ENCODE data around the gene FBLIM1. TPM values are rescaled to one million over a fixed set of nuclear protein-coding genes. Genes with fewer than 3 reads are reported as not detected.
A peak's percentile ranks its signal among the peaks of the same experiment; 100 is the strongest.

Gene FBLIM1
- total RNA-seq, 2 experiments from 2014 or later = 0.50 TPM; not detected in 1

DNA sequence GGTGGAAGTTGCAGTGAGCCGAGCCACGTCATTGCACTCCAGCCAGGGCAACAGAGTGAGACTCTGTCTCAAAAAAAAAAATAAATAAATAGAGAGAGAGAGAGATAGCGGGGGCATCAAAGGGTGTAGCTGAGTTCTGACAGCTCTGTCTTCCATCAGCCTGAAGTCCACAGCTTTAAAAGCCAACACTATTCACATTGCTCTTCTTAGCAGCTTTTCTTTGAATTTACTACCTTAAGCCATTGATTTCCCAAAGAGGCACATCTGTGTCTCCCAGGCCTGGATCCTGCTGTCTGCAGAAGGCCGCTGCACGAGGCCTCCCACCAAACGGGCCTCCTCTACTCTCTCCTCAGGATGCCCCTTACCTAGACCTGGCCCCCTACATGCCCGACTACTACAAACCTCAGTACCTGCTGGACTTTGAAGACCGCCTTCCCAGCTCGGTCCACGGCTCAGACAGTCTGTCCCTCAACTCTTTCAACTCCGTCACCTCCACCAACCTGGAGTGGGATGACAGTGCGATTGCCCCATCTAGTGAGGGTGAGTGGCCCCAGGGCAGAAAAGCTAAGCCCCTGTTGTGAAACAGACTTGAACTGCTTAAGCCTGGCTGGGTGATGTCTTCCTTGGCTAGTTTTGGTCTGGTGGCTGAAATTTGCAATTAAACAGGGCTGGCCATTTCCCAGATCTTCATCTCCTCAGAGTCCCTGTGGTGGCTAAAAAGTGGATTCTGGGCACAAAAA is 39.0 kb upstream of the FBLIM1 start:
- Mint-ChIP-seq H3K27me3 (no peaks in the 10 kb centered on the region), H3K4me3 (no peak overlapping the region), H3K9me3 (no peaks in the 10 kb centered on the region), H3K36me3 (ENCODE audit: low read depth) (peaks cover 68% of the 10 kb centered on the region), H3K27ac (no peak overlapping the region), H3K4me1 (ENCODE audit: low read depth) (no peaks in the 10 kb centered on the region)
- Histone ChIP-seq H3K27me3 (ENCODE audit: control insufficient read depth in 1 of 2, insufficient read depth in 2 of 2, low read length in 2 of 2) (no peaks in the 10 kb centered on the region), H3K27ac (ENCODE audit: low read depth in 1 of 2, low read length in 2 of 2) (no peak overlapping the region), H3K9me3 (ENCODE audit: control insufficient read depth in 1 of 2, insufficient read depth in 1 of 2, low read length in 2 of 2) (no peaks in the 10 kb centered on the region), H3K4me1 (ENCODE audit: insufficient read depth, low read length) (no peaks in the 10 kb centered on the region), H3K36me3 (ENCODE audit: insufficient read depth, low read length) (peaks cover 71% of the 10 kb centered on the region), H3K4me3 (ENCODE audit: low read length) (no peak overlapping the region)
- ChIA-PET CTCF (no interaction called here), POLR2A (no interaction called here)
- intact Hi-C loops (cut with DNase I, micrococcal nuclease) = no loop called here
- DNase-seq (peak in 1 of 14 experiments; percentile 18), ATAC-seq (ENCODE audit: poor library complexity) (no peak)
- TF ChIP-seq CTCF (IDR thresholded peaks at IDR 0.05) = no peak

DNA sequence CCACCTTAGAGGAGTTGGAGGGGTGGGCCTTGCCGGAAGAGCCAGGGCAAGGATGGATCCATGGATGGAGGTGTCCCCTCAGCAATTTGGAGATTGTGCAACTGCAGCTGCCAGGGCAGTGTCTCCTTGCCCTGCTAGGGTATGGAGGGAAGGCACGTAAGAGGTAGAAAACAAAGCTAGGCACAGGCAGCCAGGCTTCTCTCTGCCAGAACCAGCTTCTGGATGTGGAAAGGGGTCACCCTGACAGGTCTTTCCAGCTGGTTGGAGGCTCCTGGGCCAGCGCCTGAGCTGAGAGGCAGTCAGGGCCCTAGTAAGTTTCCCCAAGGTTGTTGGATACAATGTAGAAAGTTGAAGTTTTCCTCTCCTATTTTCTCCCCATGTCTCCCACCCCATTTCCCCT is 37.7 kb upstream of the FBLIM1 start:
- H3K36me3 ChIP-seq (ENCODE audit: insufficient read depth, low read length) = peaks cover 81% of the 10 kb centered on the region
- no peak overlapping the region for H3K4me3 Mint-ChIP-seq
- ChIA-PET CTCF (no interaction called here), POLR2A (no interaction called here)
- no peaks in the 10 kb centered on the region for H3K9me3 Mint-ChIP-seq
- ATAC-seq (ENCODE audit: poor library complexity) (no peak), DNase-seq (no peak)
- H3K27ac ChIP-seq (ENCODE audit: low read depth in 1 of 2, low read length in 2 of 2) = no peak overlapping the region
- H3K4me1 ChIP-seq (ENCODE audit: insufficient read depth, low read length) = no peaks in the 10 kb centered on the region
- no peak overlapping the region for H3K4me3 ChIP-seq (ENCODE audit: low read length)
- no peaks in the 10 kb centered on the region for H3K27me3 Mint-ChIP-seq
- H3K36me3 Mint-ChIP-seq (ENCODE audit: low read depth) = peaks cover 62% of the 10 kb centered on the region
- no peaks in the 10 kb centered on the region for H3K4me1 Mint-ChIP-seq (ENCODE audit: low read depth)
- no peaks in the 10 kb centered on the region for H3K9me3 ChIP-seq (ENCODE audit: control insufficient read depth in 1 of 2, insufficient read depth in 1 of 2, low read length in 2 of 2)
- H3K27ac Mint-ChIP-seq = no peak overlapping the region
- intact Hi-C loops (cut with DNase I, micrococcal nuclease) = no loop called here
- no peak for TF ChIP-seq CTCF (IDR thresholded peaks at IDR 0.05)
- no peaks in the 10 kb centered on the region for H3K27me3 ChIP-seq (ENCODE audit: control insufficient read depth in 1 of 2, insufficient read depth in 2 of 2, low read length in 2 of 2)

- ChIA-PET CTCF (no interaction called here), POLR2A (no interaction called here)
- TF ChIP-seq CTCF (IDR thresholded peaks at IDR 0.05) = no peak
- Mint-ChIP-seq H3K9me3 (no peaks in the 10 kb centered on the region), H3K4me1 (ENCODE audit: low read depth) (no peaks in the 10 kb centered on the region), H3K36me3 (ENCODE audit: low read depth) (peaks cover 61% of the 10 kb centered on the region), H3K27me3 (no peaks in the 10 kb centered on the region), H3K4me3 (no peak overlapping the region), H3K27ac (no peak overlapping the region)
- Histone ChIP-seq H3K9me3 (ENCODE audit: control insufficient read depth in 1 of 2, insufficient read depth in 1 of 2, low read length in 2 of 2) (no peaks in the 10 kb centered on the region), H3K36me3 (ENCODE audit: insufficient read depth, low read length) (peaks cover 81% of the 10 kb centered on the region), H3K27me3 (ENCODE audit: control insufficient read depth in 1 of 2, insufficient read depth in 2 of 2, low read length in 2 of 2) (no peaks in the 10 kb centered on the region), H3K4me3 (ENCODE audit: low read length) (no peak overlapping the region), H3K4me1 (ENCODE audit: insufficient read depth, low read length) (no peaks in the 10 kb centered on the region), H3K27ac (ENCODE audit: low read depth in 1 of 2, low read length in 2 of 2) (no peak overlapping the region)
- DNase-seq = no peak
- no peak for ATAC-seq (ENCODE audit: poor library complexity)
- intact Hi-C loops (cut with DNase I, micrococcal nuclease) = no loop called here
These were observed 36.2 kb upstream of the FBLIM1 start for GRCh38 chr1:15722411-15722810.

All from CD4-positive, alpha-beta T cell (primary cell).